ENCODE results near the gene ZNF835. TPM values are rescaled to one million over a fixed set of nuclear protein-coding genes. Genes with fewer than 3 reads are reported as not detected.

ZNF835 gene
- polyA plus RNA-seq, 1 of the 3 experiments (the other 2 are of a cell fraction): not detected

GRCh38 chr19:56661248-56661647 lies 10.3 kb downstream of the ZNF835 start:
- ChIA-PET CTCF (interaction anchor here (1.2 kb wide), 1 partner anchor 61 kb away, joined by 3 read pairs; no protein-coding TSS in a partner anchor), POLR2A (no interaction called here)
- Histone ChIP-seq H2AFZ (ENCODE audit: low read depth) (no peak overlapping the region), H3K9me2 (no peaks in the 10 kb centered on the region), H3K9me3 (no peaks in the 10 kb centered on the region), H4K20me1 (ENCODE audit: insufficient read depth) (no peaks in the 10 kb centered on the region), H3K36me3 (replicated peaks in 1 of 2; ENCODE audit: control insufficient read depth in 1 of 2, insufficient read depth in 2 of 2, low read length in 1 of 2) (no peaks in the 10 kb centered on the region), H3K4me1 (ENCODE audit: control insufficient read depth in 1 of 2, insufficient read depth in 2 of 2, low read depth in 1 of 2, low read length in 1 of 2) (no peaks in the 10 kb centered on the region), H3K27me3 (ENCODE audit: insufficient read depth) (no peaks in the 10 kb centered on the region), H3K4me2 (no peak overlapping the region), H3F3A (replicated peaks; ENCODE audit: insufficient read depth) (no peaks in the 10 kb centered on the region), H3K9ac (no peak overlapping the region), H3K27ac (ENCODE audit: low read depth in 2 of 2, low read length in 1 of 2) (no peak overlapping the region), H3K4me3 (ENCODE audit: low read depth in 2 of 2, low read length in 1 of 2) (no peak overlapping the region; a peak in 1 of 4 replicates), H3K79me2 (ENCODE audit: insufficient read depth) (no peaks in the 10 kb centered on the region)
- TF ChIP-seq YY1 (IDR thresholded peaks at IDR 0.05; ENCODE audit: low read depth) (no peak), ELF1 (IDR thresholded peaks at IDR 0.05) (no peak), FOXJ3 (CRISPR knock-in tag; IDR thresholded peaks at IDR 0.05) (no peak), NFIC (IDR thresholded peaks at IDR 0.05; ENCODE audit: borderline replicate concordance) (no peak), MEF2A (IDR thresholded peaks at IDR 0.05; ENCODE audit: borderline replicate concordance, low read depth) (no peak), GATA2 (CRISPR knock-in tag; IDR thresholded peaks at IDR 0.05) (no peak), GABPA (IDR thresholded peaks at IDR 0.05; ENCODE audit: low read depth) (no peak), TCF12 (IDR thresholded peaks at IDR 0.05) (no peak), SMC3 (IDR thresholded peaks at IDR 0.05; ENCODE audit: low read depth, low read length) (no peak)
- TF ChIP-seq, protein P1, sequence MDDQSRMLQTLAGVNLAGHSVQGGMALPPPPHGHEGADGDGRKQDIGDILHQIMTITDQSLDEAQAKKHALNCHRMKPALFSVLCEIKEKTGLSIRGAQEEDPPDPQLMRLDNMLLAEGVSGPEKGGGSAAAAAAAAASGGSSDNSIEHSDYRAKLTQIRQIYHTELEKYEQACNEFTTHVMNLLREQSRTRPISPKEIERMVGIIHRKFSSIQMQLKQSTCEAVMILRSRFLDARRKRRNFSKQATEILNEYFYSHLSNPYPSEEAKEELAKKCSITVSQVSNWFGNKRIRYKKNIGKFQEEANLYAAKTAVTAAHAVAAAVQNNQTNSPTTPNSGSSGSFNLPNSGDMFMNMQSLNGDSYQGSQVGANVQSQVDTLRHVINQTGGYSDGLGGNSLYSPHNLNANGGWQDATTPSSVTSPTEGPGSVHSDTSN (IDR thresholded peaks at IDR 0.05): no peak
- TF ChIP-seq, protein P2, sequence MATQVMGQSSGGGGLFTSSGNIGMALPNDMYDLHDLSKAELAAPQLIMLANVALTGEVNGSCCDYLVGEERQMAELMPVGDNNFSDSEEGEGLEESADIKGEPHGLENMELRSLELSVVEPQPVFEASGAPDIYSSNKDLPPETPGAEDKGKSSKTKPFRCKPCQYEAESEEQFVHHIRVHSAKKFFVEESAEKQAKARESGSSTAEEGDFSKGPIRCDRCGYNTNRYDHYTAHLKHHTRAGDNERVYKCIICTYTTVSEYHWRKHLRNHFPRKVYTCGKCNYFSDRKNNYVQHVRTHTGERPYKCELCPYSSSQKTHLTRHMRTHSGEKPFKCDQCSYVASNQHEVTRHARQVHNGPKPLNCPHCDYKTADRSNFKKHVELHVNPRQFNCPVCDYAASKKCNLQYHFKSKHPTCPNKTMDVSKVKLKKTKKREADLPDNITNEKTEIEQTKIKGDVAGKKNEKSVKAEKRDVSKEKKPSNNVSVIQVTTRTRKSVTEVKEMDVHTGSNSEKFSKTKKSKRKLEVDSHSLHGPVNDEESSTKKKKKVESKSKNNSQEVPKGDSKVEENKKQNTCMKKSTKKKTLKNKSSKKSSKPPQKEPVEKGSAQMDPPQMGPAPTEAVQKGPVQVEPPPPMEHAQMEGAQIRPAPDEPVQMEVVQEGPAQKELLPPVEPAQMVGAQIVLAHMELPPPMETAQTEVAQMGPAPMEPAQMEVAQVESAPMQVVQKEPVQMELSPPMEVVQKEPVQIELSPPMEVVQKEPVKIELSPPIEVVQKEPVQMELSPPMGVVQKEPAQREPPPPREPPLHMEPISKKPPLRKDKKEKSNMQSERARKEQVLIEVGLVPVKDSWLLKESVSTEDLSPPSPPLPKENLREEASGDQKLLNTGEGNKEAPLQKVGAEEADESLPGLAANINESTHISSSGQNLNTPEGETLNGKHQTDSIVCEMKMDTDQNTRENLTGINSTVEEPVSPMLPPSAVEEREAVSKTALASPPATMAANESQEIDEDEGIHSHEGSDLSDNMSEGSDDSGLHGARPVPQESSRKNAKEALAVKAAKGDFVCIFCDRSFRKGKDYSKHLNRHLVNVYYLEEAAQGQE (IDR thresholded peaks at IDR 0.05; ENCODE audit: low read depth, low read length): no peak
- TF ChIP-seq, protein P3, sequence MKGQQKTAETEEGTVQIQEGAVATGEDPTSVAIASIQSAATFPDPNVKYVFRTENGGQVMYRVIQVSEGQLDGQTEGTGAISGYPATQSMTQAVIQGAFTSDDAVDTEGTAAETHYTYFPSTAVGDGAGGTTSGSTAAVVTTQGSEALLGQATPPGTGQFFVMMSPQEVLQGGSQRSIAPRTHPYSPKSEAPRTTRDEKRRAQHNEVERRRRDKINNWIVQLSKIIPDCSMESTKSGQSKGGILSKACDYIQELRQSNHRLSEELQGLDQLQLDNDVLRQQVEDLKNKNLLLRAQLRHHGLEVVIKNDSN (IDR thresholded peaks at IDR 0.05; ENCODE audit: borderline replicate concordance, low read depth): no peak
- WGBS (ENCODE audit: low lambda C conversion rate): 37% methylated on average over 3 of the region's 3 CpGs
- DNase-seq: no peak

DNA sequence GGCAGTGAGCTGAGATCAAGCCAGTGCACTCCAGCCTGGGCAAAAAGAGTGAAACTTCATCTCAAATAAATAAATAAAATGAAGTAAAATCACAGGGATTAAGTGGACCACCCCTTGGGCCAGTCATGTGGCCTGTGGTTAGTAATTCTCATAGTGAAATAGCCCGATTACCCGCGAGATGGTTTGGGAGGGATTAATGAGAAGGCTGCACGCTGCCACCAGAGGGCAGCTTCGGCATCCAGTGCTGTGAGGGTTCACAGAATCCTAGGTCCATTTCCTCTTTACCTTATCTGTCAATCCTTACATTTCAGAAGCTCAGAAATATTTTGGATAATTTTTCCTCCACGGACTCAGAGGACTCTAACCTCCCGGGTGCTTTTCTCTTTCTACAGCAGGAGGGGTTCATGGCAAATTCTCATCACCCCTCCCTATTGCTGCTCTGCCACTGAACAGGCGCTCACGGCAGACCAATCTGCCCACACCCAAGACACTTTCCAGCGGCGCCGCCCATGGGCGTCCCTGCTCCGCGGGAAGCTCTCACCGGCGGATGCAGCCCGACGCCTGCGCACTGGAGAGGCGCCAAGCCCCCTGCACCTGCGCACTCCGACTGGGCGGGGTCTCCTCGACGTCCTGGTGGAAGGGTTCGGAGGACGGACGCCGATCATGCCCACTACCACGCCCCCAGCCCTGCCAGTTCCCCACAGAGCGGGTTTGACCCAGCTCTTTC lies 11.0 kb downstream of the ZNF835 start:
- Histone ChIP-seq H3K9ac (no peak overlapping the region), H3K27me3 (ENCODE audit: insufficient read depth) (no peaks in the 10 kb centered on the region), H3K4me2 (no peak overlapping the region), H3K36me3 (replicated peaks in 1 of 2; ENCODE audit: control insufficient read depth in 1 of 2, insufficient read depth in 2 of 2, low read length in 1 of 2) (no peaks in the 10 kb centered on the region), H2AFZ (ENCODE audit: low read depth) (no peak overlapping the region), H3K9me3 (no peaks in the 10 kb centered on the region), H3K79me2 (ENCODE audit: insufficient read depth) (no peaks in the 10 kb centered on the region), H3K4me3 (ENCODE audit: low read depth in 2 of 2, low read length in 1 of 2) (no peak overlapping the region; a peak in 1 of 4 replicates), H3K4me1 (ENCODE audit: control insufficient read depth in 1 of 2, insufficient read depth in 2 of 2, low read depth in 1 of 2, low read length in 1 of 2) (no peaks in the 10 kb centered on the region), H3K27ac (ENCODE audit: low read depth in 2 of 2, low read length in 1 of 2) (no peak overlapping the region), H3K9me2 (no peaks in the 10 kb centered on the region), H3F3A (replicated peaks; ENCODE audit: insufficient read depth) (no peaks in the 10 kb centered on the region), H4K20me1 (ENCODE audit: insufficient read depth) (no peaks in the 10 kb centered on the region)
- POLR2A ChIA-PET: no interaction called here
- WGBS (ENCODE audit: low lambda C conversion rate): 60% methylated on average over 25 of the region's 32 CpGs
- peak; percentile 66 for DNase-seq
- CTCF ChIA-PET: interaction anchor here (1.2 kb wide), 1 partner anchor 62 kb away, joined by 3 read pairs; no protein-coding TSS in a partner anchor
- TF ChIP-seq TEAD4 (IDR thresholded peaks at IDR 0.05; ENCODE audit: borderline replicate concordance, insufficient read depth): no peak
- TF ChIP-seq, protein P3 (IDR thresholded peaks at IDR 0.05; ENCODE audit: borderline replicate concordance, low read depth): no peak

Measured in SK-N-SH (cell line).